Stimulated activated naive CD4-positive, alpha-beta T cell (primary cell): ENCODE data around the gene GHRH.

Source experiments
- DNase-seq, 6 experiments: peaks; one replicate each; lab custom pipeline; 2025; lab: John Stamatoyannopoulos, UW

The GHRH gene

DNA sequence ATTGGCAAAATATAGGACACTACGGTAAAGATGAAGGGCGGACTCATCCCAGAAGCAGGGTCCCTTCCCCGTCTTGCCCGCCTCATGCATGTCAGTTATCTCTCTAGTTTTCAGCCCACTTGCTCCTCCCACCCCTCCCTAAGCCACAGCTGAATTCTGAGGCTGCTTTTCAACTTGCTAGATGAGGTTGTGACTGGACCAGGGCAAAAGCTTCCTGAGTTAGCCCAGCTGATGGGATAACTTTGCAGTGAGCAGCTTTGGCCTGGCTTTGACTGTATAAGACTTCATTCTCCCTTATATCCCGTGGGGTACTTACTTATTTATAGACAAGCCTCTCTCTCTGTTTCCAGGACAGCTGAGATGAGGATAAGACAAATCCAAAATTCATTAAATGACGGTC lies 23.2 kb downstream of the GHRH start:
- no peak for DNase-seq

DNA sequence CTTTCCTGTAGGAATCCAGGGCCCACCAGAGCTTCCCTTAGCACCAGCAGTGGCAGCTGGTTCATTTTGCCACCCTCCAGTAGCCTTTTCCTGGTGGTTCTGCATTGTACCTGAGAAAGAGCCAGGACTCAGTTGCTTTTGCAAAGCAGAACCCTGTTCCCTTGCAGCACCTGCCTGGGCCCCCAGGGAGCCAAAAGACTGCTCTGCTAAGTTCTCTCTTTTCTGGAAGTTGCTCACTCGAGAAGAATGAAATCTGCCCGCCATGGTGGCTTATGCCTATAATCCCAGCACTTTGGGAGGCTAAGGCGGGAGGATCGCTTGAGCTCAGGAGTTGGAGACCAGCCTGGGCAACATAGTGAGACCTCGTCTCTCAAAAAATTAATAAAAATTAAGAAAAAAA lies 24.0 kb downstream of the GHRH start:
- no peak for DNase-seq

DNA sequence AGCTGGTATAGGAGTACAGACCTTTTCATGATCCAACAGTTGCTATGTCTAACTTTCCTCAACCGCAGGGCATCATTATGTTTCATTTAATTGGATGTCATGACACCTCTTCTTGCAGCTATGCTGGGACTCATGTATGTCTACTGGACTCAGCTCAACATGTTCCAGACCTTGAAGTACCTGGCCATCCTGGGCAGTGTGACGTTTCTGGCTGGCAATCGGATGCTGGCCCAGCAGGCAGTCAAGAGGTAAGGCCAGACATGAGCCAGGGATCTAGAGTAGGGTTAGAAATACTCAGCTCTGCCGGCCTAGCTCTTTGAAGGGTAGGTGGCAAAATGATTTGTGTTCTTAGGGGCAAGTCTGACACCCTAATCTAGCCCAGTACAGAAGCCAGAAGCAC lies 25.2 kb downstream of the GHRH start:
- no peak for DNase-seq

DNA sequence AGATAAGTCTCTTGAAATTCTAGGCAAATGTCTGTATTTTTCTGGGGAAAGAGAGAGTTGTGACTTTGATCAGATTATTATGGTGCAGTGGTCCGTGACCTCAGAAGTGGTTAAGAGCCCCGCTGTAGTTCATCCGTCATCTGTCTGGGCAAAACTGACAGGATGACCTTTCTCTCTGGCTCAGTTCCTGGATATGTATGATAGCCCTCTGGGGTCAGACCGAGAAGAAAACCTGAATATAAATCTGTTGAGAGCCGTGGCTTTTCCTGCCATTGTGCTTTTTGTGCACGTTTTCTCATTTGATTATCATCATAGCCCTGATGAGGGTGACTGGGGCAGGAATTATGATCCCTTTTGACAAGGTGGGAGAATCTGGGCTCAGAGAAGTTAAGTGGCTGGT lies 26.5 kb downstream of the GHRH start:
- no peak for DNase-seq

DNA sequence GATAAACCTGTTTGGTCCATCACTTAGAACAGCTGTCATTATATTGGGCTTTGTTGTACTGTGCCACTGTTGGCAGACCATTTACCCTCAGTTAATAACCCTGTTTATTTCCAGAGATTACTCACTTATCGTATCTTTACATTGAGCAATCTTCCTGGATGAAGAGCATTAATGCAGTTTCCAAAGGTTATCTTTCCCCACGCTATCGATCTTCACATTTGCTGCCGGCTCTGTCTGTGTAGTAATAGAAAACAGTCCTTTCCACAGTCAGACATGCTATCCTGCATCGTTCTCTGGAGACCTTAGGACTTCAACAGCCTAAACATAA lies 27.4 kb downstream of the GHRH start:
- no peak for DNase-seq

DNA sequence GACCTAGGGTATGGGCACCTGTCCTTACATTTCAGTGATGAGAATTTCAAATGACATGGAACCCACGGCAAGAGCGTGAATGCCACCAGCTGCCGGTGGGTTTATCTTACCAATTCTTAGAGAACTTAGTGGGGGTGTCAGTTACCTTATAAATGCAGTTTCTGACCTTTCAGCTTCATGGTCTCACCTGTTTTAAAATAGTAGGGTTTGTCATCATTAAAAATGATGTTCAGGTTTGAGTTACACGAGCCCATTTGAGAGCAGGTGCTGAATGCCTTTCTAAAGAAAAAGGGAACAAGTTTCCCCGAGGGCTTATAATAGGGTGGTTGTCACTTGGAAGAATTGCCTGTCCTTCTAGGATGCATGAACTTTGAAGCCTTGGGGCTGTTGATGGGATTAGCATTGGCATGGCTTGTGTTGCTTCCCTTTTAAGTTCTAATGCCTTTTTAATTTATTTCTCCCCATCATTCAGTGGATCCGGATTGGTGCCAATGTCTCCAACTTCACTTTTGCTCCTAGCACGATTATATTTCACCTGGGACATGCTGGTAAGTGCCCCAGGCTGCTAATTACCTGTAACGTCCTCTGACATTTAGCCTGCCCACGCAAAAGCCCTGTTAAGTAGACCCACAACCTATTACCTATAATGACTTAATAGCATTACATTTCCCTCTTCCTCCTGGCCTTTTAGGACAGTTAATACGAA lies 27.9 kb downstream of the GHRH start:
- no peak for DNase-seq

DNA sequence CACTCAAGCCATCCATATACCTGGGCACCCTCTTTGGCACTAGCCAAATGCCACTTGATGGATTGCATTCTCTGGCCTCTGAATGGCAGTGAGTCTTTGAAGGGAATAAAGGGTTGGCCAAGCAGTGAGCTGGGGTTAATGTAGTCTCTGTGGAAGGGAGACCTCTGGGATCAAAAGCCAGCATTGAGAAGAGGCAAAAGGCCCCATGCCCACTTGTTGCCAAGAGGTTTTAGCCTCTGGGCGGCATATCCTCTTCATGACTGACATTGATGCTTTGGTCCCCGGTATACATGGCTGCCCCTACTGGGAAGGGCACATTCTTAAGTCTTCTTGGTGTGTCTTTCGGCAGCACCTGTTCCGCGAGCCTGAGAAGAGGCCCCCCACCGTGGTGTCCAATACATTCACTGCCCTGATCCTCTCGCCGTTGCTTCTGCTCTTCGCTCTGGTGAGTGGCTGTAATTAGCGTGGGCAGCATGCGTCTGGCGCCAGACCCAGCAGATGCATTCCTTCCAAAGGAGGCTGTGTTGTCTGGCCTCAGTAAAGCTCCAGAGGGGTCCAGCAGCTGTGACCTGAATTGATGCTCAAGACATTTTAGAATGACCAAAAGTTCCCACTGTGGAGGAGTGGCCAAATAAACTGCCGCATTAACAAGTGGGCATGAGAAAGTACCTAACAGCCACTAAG lies 29.5 kb downstream of the GHRH start:
- DNase-seq, result no peak

DNA sequence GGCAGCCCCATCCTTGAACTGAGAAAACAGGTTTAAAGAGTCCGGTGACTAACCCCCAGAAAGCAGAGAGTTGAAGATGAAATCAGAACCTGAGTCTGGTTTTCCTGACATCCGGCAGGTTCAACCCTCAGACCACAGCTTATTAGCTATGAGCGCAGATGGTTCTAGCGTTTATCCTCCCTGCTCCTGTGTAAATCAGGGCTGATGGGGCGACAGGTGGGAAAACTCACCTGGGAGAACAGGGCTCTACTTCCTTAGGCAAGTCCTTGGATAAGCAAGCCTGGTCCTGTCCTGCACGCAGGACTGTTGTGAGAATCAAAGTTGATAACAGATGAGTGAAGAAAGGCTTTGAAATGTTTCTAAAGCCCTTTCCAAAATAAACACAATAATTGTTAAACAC lies 31.4 kb downstream of the GHRH start:
- no peak for DNase-seq

DNA sequence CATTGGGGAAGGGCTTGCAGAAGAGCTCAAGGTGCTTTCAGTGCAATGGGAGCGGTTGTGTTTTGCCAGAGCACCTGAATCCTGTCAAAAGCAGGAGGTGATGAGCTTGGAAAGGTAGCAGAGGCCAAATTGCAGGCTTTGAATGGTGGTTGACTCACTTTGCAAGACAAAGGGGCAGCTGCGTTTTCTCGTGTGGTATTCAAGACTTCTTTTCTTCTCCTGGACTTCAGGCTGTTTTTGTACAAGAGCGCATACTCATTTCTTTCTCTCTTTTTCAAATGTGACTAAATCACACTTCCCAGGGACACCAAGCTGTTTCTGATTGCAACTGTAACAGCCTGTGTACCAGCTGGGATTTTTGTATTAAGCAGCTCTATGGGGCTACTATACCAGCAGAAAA lies 32.3 kb downstream of the GHRH start:
- no peak for DNase-seq

DNA sequence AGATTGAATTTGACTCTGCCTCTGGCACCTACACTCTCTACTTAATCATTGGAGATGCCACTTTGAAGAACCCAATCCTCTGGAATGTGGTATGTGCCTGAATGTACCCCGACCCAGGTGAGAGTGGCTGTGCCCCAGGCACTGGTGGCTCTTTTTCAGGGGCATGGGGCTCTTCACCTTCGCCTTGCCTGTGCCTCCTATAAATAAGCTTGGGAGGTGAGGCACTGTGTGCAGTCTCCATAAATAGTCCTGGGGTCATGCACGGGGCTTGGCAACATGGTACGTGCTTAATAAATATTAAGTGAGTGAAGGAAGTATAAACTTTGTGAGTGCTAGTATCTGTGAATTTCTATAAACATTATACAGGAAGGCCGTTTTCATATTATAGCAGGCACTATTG lies 33.0 kb downstream of the GHRH start:
- DNase-seq, result no peak

DNA sequence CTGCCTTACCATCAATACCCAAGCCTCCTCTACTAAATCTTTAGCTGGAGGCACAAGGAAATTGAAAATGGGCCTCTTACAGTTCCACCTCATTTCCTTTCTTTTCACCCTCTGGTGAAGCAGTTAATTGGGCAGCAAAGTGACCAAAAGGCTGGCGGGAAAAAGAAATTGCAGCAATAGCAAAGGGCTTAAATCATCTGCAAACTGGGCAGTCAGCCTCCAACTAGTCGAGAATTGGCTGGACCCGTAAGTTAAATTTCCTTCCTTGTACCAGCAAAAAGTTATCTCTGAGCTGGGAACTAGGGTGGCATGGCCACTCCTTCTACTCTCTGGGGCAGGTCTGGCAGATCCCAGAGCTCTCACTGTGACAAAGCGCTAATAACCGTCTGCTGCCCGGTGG lies 33.5 kb downstream of the GHRH start:
- no peak for DNase-seq

DNA sequence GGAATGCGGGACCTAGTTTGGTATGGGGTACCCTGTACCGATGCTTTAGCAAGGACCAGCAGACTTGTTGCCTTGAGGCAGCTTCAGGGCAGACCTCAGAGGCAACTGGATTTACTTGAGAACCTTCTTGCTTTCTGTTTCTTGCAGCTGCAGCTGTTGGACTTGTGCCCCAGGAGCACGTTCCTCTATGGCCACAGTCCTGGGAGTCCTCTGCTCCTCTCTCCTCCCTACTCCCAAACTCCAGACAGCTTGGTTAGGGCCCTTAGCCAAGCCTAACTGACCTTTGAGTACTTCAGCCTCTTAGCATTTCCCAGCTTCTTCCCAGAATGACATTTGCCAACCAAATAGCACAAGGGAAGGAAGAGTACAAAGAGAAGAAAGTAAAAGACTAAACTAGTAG lies 34.7 kb downstream of the GHRH start:
- no peak for DNase-seq

DNA sequence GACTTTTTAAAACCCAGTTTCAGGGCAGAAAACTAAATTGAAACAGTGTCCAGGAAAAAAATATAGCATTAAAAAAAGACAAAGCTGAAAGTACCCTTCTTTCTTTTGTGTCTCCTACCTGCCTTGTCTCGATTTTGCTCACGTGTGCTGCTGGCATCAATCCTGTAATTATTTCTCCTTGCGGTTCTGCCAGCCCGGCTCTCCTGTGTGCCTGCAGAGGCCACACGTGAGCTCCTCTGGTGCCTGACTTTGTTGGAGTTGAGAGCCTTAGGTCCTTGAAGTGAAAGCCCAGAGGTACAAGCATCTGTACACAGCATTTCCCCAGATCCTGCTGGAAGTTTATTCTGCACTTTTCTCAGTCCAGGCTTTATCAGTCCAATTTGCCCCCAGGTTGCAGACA lies 36.5 kb downstream of the GHRH start:
- no peak for DNase-seq

DNA sequence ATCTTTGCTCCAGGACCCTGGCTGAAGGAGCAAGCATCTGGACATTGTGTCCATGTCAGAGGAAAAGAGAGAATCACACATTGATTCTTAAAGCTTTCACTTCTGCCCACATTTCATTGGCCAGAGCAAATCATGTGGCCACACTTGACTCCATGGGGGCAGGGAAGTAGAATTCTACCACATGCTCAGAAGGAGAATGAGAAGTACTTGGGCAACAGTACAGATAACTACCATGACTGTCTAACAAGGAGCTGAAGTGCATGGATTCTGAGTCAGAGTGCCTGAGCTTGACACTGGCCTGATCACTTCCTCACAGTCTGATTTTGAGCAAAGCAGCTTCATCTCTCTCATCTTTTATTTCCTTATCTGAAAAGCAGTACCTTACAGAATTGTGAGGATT lies 38.6 kb downstream of the GHRH start:
- no peak for DNase-seq

DNA sequence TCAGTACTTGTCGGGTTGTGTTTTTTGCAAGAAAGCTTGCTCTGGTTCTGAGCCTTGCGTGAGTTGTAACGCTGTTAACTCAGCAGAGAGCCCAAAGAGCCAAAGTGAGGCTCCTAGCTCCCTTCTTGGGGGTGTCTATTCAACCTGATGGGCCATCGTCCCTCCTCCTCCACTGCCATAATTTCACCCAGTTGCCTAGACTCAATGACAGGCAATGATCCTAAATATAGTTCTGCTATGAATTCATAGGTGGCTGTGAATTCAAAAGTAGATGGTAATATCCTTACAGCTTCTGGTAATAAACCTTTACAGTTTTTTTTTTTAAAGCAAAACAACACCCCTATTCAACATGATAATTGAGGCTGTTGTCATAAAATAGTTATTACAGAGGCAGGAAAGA lies 39.5 kb downstream of the GHRH start:
- no peak for DNase-seq

DNA sequence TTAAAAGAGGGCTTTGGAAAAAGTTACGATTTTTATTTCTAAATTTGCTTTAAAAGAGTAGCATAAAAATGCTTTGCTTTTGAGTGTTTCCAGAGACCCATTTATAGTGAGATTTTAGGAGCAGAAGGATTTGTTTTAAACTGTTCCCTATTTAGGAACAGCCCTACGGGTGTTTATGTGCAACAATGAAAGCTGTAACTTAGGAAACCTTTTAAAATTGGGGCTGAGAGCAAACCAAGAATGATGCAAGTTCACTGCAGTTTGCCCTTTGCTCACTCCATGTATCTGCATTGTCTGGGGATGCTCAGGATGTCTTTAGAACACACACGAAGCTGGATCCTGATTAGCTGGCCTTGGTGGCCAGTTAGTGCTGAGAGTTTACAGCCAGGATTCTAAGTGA lies 40.9 kb downstream of the GHRH start:
- no peak for DNase-seq

DNA sequence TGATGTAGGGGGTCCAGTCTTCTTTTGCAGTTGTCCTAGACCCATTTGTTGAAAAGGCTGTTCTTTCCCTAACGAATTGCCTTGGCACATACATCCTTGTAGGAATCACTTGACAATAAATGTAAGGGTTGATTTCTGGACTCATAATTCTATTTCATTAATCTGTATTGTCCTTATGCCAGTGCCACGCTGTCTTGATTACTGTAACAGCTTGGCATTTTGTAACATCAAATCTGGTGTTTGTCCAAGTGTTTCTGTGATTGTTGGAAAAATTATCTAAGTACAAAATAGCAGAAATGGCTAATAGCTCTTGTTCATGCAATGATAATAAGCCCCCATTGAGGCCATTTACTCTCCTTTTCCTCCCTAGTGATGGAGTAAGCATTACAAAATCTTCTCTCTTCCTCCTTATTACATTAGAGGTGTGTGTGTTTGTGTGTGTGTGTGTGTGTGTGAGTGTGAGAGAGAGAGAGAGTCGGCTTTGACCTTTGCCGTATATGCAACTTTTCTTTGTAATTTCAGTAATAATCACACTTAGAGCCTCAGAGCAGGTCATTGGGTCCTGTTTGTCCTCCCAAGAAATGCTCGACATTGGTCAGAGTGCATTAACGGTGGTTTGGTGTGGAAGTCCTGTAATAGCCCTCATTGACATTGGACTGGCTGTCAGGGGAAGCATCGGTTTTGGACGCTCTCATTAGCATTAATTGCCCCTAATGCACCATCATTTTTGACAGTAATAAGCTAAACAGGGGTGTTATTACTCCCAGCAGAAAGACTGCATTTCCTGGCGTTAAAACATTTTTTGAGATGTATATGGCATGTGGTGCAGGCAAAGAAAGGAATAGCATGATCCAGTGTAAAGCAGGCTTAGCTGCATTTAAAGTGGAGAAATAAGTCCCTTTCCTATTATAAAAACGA lies 41.6 kb downstream of the GHRH start:
- no peak for DNase-seq

DNA sequence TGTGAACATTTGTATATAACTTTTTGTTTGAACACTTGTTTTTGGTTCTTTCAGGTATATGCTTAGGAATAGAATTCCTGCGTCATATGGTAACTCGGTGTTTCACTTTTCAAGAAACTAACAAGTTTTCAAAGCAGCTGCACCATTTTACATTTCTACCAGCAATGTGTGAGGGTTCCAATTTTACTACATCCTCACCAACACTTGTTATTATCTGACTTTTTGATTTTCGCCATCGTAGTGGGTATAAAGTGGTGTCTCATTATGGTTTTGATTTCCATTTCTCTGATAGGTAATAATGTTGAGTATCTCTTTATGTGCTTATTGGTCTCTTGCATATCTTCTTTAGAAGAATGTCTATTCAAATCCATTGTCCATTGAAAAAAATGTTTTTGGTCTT lies 42.6 kb downstream of the GHRH start:
- DNase-seq, result no peak

DNA sequence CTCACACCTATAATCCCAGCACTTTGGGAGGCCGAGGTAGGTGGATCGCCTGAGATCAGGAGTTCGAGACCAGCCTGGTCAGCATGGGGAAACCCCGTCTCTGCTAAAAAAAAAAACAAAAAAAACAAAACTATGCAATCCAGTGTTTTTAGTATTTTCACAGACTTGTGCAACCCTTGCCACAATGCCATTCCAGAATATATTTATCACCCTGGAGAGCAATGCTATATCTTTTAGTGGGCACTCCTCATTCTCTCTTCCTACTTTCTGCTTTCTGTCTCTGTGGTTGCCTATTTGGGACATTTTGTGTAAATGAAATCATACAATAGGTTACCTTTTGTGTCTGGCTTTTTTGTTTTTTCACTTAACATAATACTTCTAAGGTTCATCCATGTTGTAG lies 43.2 kb downstream of the GHRH start:
- DNase-seq, result no peak

DNA sequence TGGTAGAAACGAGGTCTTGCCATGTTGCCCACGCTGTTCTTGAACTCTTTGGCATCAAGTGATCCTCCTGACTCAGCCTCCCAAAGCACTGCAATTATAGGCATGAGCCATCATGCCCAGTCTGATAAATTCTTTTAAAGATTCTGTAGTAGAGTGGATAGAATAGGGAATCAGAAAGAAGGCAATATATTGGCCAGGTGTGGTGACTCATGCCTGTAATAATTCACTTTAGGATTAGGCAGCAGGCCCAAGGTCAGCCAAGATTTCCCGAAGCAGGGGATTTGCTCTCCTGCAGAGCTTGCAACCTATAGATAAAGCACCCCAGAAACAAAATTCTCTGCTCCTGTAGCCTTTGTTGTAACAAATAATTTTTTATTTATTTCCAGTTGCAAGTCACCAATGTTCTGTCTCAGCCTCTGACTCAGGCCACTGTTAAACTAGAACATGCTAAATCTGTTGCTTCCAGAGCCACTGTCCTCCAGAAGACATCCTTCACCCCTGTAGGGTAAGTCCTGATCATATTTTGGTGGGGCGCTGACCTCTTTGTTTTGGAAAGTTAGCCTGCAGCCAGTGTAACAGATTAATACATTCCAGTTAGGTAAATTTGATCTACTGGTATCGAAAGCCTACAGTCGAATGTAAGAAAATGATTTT lies 51.8 kb downstream of the GHRH start:
- no peak for DNase-seq

DNA sequence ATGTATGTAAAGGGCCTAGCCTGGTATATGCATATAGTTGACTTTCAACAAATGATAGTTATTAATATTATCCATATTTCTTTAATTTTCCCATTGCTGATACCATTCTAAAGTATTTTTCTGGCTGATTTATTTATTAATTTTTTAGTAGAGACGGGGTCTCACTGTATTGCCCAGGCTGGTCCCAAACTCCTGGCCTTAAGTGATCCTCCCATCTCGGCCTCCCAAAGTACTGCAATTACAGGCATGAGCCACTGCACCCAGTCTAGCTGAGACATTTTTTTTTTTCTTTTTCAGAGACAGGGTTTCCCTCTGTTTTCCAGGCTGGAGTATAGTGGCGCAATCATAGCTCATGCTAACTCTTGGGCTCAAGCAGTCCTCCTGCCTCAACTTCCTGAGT lies 52.4 kb downstream of the GHRH start:
- no peak for DNase-seq

DNA sequence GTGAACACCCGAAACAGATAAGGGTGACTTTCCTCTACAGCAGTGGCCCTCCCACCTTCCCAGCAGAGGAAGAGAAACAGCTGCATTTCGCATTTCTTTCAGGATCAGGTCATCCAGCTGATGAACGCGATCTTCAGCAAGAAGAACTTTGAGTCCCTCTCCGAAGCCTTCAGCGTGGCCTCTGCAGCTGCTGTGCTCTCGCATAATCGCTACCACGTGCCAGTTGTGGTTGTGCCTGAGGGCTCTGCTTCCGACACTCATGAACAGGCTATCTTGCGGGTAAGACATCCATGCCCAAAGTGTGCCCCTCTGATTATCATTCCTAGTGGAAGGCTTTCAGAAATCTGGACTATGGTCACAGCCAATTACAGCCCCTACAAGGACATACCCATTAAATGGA lies 54.4 kb downstream of the GHRH start:
- no peak for DNase-seq

DNA sequence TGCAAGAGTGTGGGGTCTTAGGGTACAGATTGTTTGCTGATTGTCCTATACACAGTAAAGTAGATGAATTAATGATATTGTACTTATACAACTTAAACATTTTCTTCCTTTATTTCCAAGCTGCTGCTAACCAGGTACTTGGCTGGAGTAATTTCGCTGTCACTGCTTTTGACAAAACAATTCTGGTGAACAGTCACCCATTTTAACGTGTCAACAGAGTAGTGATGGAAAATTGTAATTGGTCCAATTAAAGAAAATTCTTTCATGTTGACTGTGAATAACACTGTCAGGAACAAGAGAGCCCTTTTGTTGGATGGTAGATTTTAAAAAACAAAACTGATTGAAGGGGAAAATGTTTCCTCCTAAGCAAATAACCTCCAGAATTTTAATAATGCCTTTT lies 55.8 kb downstream of the GHRH start:
- DNase-seq, result no peak
